Left lung (tissue), 10 donors: ENCODE data around the gene ANKRD12. TPM values are rescaled to one million over a fixed set of nuclear protein-coding genes. Genes with fewer than 3 reads are reported as not detected.

ENCODE experiments used
- ATAC-seq: fragments of 200-7000 bp; cut with Tn5 transposase; one replicate; pipeline ENCODE4 v1.9.1; 2020; ENCODE audit warnings: moderate library complexity
- DNase-seq, 4 donors: peaks; one replicate each; pipeline ENCODE4 v3.0.0-alpha.2; 2013 to 2020
- H3K27ac ChIP-seq, 2 donors: fragments of 200-600 bp; sonication (generic) in 1 of 2; one replicate each; pipeline versions ENCODE4 v1.5.0 to v1.8.0; 2020 to 2021
- H3K27me3 ChIP-seq, 2 donors: fragments of 200-600 bp; sonication (generic) in 1 of 2; one replicate each; pipeline versions ENCODE4 v1.5.0 to v1.8.0; 2020 to 2021
- H3K36me3 ChIP-seq, 2 donors: fragments of 200-600 bp; sonication (generic) in 1 of 2; one replicate each; pipeline versions ENCODE4 v1.5.0 to v1.8.0; 2020 to 2021
- H3K4me1 ChIP-seq, 2 donors: fragments of 200-600 bp; one replicate each; pipeline ENCODE4 v1.8.0; 2021
- H3K4me3 ChIP-seq, 2 donors: fragments of 200-600 bp; sonication (generic) in 1 of 2; one replicate each; pipeline versions ENCODE4 v1.5.0 to v1.8.0; 2020 to 2021; ENCODE audit warnings: mild to moderate bottlenecking in 1 of 2
- H3K9me3 ChIP-seq, 2 donors: fragments of 200-600 bp; sonication (generic) in 1 of 2; one replicate each; pipeline versions ENCODE4 v1.5.0 to v1.8.0; 2020 to 2021
- CTCF ChIP-seq, 2 donors: fragments of 200-600 bp; sonication (generic) in 1 of 2; IDR thresholded peaks; one replicate each; pipeline versions ENCODE4 v1.5.0 to v1.8.0; 2021; ENCODE audit warnings: antibody characterized with exemption in 2 of 2
- intact Hi-C, 2 donors: fragments of 100-400 bp; cut with DNase I; formaldehyde crosslinking; loops; one replicate each; pipeline versions ENCODE4 v1.11.2 to v1.14.2; 2022
- polyA plus RNA-seq, 6 donors: library from polyadenylated mRNA; unstranded; fragments of 120-200 nt; gene quantifications; one replicate each; pipeline ENCODE4 v1.2.1, GENCODE V29; 2013; ENCODE audit not compliant: insufficient read length in 6 of 6
- total RNA-seq, 2 donors: library from RNA; stranded (reverse); fragmentation: NEBNext Ultra II Directional; extraction: Animal tissue kit (Norgen Biotek cat#: 25700); gene quantifications; one replicate each; pipeline ENCODE4 v1.2.1, GENCODE V29; 2021
- donor health status: DM: no; HTN: yes; CAD: no.
- donor health status: DM: no; HTN: no; CAD: no.

The ANKRD12 gene
- total and polyA plus RNA-seq, 8 donors = 20.0 to 64.3 (median 31.4) TPM

- ATAC-seq = no peak
- TF ChIP-seq CTCF (IDR thresholded peaks at IDR 0.05) = no peak
- intact Hi-C loops = no loop called here
- peaks cover 0 to 54% of the 10 kb centered on the region in 2 donors for H3K9me3 ChIP-seq
- no peaks in the 10 kb centered on the region for H3K27me3 ChIP-seq
- H3K4me1 ChIP-seq = no peaks in the 10 kb centered on the region
- H3K4me3 ChIP-seq = no peak overlapping the region
- no peak overlapping the region for H3K27ac ChIP-seq
- no peak for DNase-seq
- no peaks in the 10 kb centered on the region for H3K36me3 ChIP-seq
These were observed 157.4 kb downstream of the ANKRD12 start for GRCh38 chr18:9293948-9294347.

- H3K4me3 ChIP-seq = no peak overlapping the region
- H3K36me3 ChIP-seq = no peaks in the 10 kb centered on the region
- H3K27ac ChIP-seq = no peak overlapping the region
- no peak for TF ChIP-seq CTCF (IDR thresholded peaks at IDR 0.05)
- DNase-seq (no peak), ATAC-seq (no peak)
- H3K9me3 ChIP-seq = peaks cover 0 to 48% of the 10 kb centered on the region in 2 donors
- no peaks in the 10 kb centered on the region for H3K4me1 ChIP-seq
- H3K27me3 ChIP-seq = no peaks in the 10 kb centered on the region
- intact Hi-C loops = no loop called here
These were observed 159.8 kb downstream of the ANKRD12 start for GRCh38 chr18:9296233-9297006.

GRCh38 chr18:9297007-9297393 is 160.4 kb downstream of the ANKRD12 start:
- H3K4me1 ChIP-seq = no peaks in the 10 kb centered on the region
- H3K9me3 ChIP-seq = peaks cover 0 to 48% of the 10 kb centered on the region in 2 donors
- intact Hi-C loops = no loop called here
- DNase-seq (peak in 1 of 4 donors; percentile 75), ATAC-seq (no peak)
- no peaks in the 10 kb centered on the region for H3K27me3 ChIP-seq
- H3K36me3 ChIP-seq = no peaks in the 10 kb centered on the region
- H3K4me3 ChIP-seq = no peak overlapping the region
- no peak for TF ChIP-seq CTCF (IDR thresholded peaks at IDR 0.05)
- no peak overlapping the region for H3K27ac ChIP-seq

- no peak for DNase-seq
- Histone ChIP-seq H3K36me3 (no peaks in the 10 kb centered on the region), H3K27me3 (no peaks in the 10 kb centered on the region), H3K4me1 (no peaks in the 10 kb centered on the region), H3K9me3 (peaks cover 0 to 22% of the 10 kb centered on the region in 2 donors), H3K27ac (no peak overlapping the region), H3K4me3 (no peak overlapping the region)
- TF ChIP-seq CTCF (IDR thresholded peaks at IDR 0.05) = no peak
- intact Hi-C loops = no loop called here
- no peak for ATAC-seq
These were observed 167.9 kb downstream of the ANKRD12 start for GRCh38 chr18:9304388-9305070.

- no peaks in the 10 kb centered on the region for H3K36me3 ChIP-seq
- no peaks in the 10 kb centered on the region for H3K4me1 ChIP-seq
- DNase-seq = no peak
- H3K9me3 ChIP-seq = no peaks in the 10 kb centered on the region
- TF ChIP-seq CTCF (IDR thresholded peaks at IDR 0.05) = no peak
- intact Hi-C loops = no loop called here
- no peak overlapping the region for H3K4me3 ChIP-seq
- no peak overlapping the region for H3K27ac ChIP-seq
- no peak for ATAC-seq
- no peaks in the 10 kb centered on the region for H3K27me3 ChIP-seq
These were observed 182.8 kb downstream of the ANKRD12 start for GRCh38 chr18:9319333-9319732.
